GM12878 (cell line): ENCODE data around the gene SNX32. TPM values are rescaled to one million over a fixed set of nuclear protein-coding genes. Genes with fewer than 3 reads are reported as not detected.

Experiments
- BMI1 ChIP-seq: fragments of 450-650 bp; IDR thresholded peaks from 2 replicates; pipeline ENCODE4 v1.6.1; 2016; ENCODE audit warnings: mild to moderate bottlenecking, moderate library complexity, borderline replicate concordance
- CHD2 ChIP-seq: IDR thresholded peaks from 2 replicates; pipeline ENCODE4 v1.6.1; 2011; ENCODE audit warnings: low read depth, low read length, improper control_type of control experiment, borderline replicate concordance
- E2F4 ChIP-seq: IDR thresholded peaks from 2 replicates; pipeline ENCODE4 v1.6.1; 2012; ENCODE audit warnings: low read depth, low read length, improper control_type of control experiment
- EED ChIP-seq: sonication (generic); IDR thresholded peaks from 2 replicates; pipeline ENCODE4 v1.6.1; 2016; ENCODE audit warnings: antibody characterized with exemption, low read depth
- EGR1 ChIP-seq, 2 experiments: IDR thresholded peaks; 1 replicate in 1 of 2; 2 replicates in 1 of 2; pipeline ENCODE4 v1.6.1; 2011 to 2012; ENCODE audit warnings: low read depth in 2 of 2, low read length in 2 of 2, borderline replicate concordance in 1 of 2, mild to moderate bottlenecking in 1 of 2, moderate library complexity in 1 of 2
- FOXK2 ChIP-seq: fragments of 450-650 bp; IDR thresholded peaks from 2 replicates; pipeline ENCODE4 v1.6.1; 2017; ENCODE audit warnings: mild to moderate bottlenecking, moderate library complexity
- HDGF ChIP-seq: fragments of 450-650 bp; IDR thresholded peaks from 2 replicates; pipeline ENCODE4 v1.6.1; 2016; ENCODE audit warnings: antibody characterized with exemption
- IKZF2 ChIP-seq, 2 experiments: fragments of 450-650 bp; IDR thresholded peaks; 2 replicates each; pipeline ENCODE4 v1.6.1; 2017; ENCODE audit warnings: mild to moderate bottlenecking in 2 of 2, moderate library complexity in 2 of 2
- MTA2 ChIP-seq: fragments of 450-650 bp; IDR thresholded peaks from 2 replicates; pipeline ENCODE4 v1.6.1; 2016; ENCODE audit warnings: low read depth, mild to moderate bottlenecking, moderate library complexity
- MYC ChIP-seq: IDR thresholded peaks from 2 replicates; pipeline ENCODE4 v1.6.1; 2011; ENCODE audit warnings: mild to moderate bottlenecking, low read length, moderate library complexity, inconsistent platforms; ENCODE audit not compliant: insufficient read depth, insufficient replicate concordance, insufficient read length, severe bottlenecking
- NKRF ChIP-seq: fragments of 450-650 bp; conservative IDR thresholded peaks from 2 replicates; pipeline ENCODE4 v1.6.1; 2017; ENCODE audit warnings: mild to moderate bottlenecking, moderate library complexity
- NR2C2 ChIP-seq: IDR thresholded peaks from 2 replicates; pipeline ENCODE4 v1.6.1; 2011; ENCODE audit warnings: borderline replicate concordance, low read depth; ENCODE audit not compliant: control insufficient read depth, insufficient read length
- USF2 ChIP-seq: IDR thresholded peaks from 2 replicates; pipeline ENCODE4 v1.6.1; 2011; ENCODE audit warnings: low read depth, low read length, improper control_type of control experiment, borderline replicate concordance
- ZNF687 ChIP-seq: fragments of 450-650 bp; IDR thresholded peaks from 2 replicates; pipeline ENCODE4 v1.6.1; 2017; ENCODE audit warnings: mild to moderate bottlenecking, moderate library complexity
- polyA plus RNA-seq, 11 experiments: library from polyadenylated mRNA; depleted of rRNA in 4 of 11; unstranded in 6 of 11; stranded (reverse) in 5 of 11; fragments of >200 nt; fragmentation: Nextera tagmentation in 4 of 11; fragmentation: Illumina TruSeq in 1 of 11; extraction: Ambion mirVana in 4 of 11; extraction: Trizol in 1 of 11; gene quantifications; 1 replicate in 1 of 11; 2 replicates in 10 of 11; pipeline versions ENCODE4 v1.2.1 to v1.2.3, GENCODE V29; 2011 to 2016; ENCODE audit warnings: inconsistent platforms in 2 of 11, missing spikeins in 2 of 11, low read depth in 1 of 11
- total RNA-seq, 4 experiments: library from RNA; depleted of rRNA in 3 of 4; stranded (reverse); fragments of >200 nt in 3 of 4; fragmentation: Illumina TruSeq in 1 of 4; extraction: Trizol in 1 of 4; gene quantifications; 2 replicates each; pipeline versions ENCODE4 v1.2.1 to v1.2.3, GENCODE V29; 2013 to 2021
- TF ChIP-seq, protein P1 (sequence below), 3 experiments: IDR thresholded peaks in 2 of 3; conservative IDR thresholded peaks in 1 of 3; 2 replicates each; pipeline ENCODE4 v1.5.1; 2011; ENCODE audit warnings: low read depth in 3 of 3, low read length in 3 of 3, mild to moderate bottlenecking in 3 of 3, control low read depth in 2 of 3, moderate library complexity in 2 of 3, inconsistent platforms in 1 of 3, mixed read lengths in 1 of 3; ENCODE audit not compliant: control insufficient read depth in 2 of 3, insufficient read depth in 1 of 3; ENCODE audit errors: extremely low read depth in 1 of 3
- TF ChIP-seq, protein P2 (sequence below): IDR thresholded peaks from 2 replicates; pipeline ENCODE4 v1.6.1; 2011; ENCODE audit warnings: low read depth, mild to moderate bottlenecking, low read length, moderate library complexity, borderline replicate concordance; ENCODE audit errors: extremely low read depth

Gene SNX32
- total and polyA plus RNA-seq, 10 of the 15 experiments (the other 5 are each of a cell fraction or from before 2014, with no cell fraction given) = 0.04 to 1.5 (median 0.11) TPM; not detected in 1

GRCh38 chr11:65890324-65891218 is 56.8 kb downstream of the SNX32 start, which contains the start of gene CCDC85B (continued):
- no peak for TF ChIP-seq E2F4
- TF ChIP-seq HDGF = peak; percentile 91
- TF ChIP-seq ZNF687 = peak; percentile 92
- 0 out of 3 replicates have a peak, but pooled peaks of 1 of the 2 experiments have one; percentile 11 for TF ChIP-seq EGR1 (IDR thresholded peaks at IDR 0.05; ENCODE audit: borderline replicate concordance in 1 of 2, low read depth in 2 of 2, low read length in 2 of 2)
- TF ChIP-seq FOXK2 = no peak
- TF ChIP-seq, protein P1, sequence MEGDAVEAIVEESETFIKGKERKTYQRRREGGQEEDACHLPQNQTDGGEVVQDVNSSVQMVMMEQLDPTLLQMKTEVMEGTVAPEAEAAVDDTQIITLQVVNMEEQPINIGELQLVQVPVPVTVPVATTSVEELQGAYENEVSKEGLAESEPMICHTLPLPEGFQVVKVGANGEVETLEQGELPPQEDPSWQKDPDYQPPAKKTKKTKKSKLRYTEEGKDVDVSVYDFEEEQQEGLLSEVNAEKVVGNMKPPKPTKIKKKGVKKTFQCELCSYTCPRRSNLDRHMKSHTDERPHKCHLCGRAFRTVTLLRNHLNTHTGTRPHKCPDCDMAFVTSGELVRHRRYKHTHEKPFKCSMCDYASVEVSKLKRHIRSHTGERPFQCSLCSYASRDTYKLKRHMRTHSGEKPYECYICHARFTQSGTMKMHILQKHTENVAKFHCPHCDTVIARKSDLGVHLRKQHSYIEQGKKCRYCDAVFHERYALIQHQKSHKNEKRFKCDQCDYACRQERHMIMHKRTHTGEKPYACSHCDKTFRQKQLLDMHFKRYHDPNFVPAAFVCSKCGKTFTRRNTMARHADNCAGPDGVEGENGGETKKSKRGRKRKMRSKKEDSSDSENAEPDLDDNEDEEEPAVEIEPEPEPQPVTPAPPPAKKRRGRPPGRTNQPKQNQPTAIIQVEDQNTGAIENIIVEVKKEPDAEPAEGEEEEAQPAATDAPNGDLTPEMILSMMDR (IDR thresholded peaks at IDR 0.05 in 2 of 3, conservative IDR thresholded peaks at IDR 0.05 in 1 of 3; ENCODE audit: control insufficient read depth in 2 of 3, extremely low read depth in 1 of 3, insufficient read depth in 1 of 3, low read depth in 3 of 3, low read length in 3 of 3) = peak in 2 of 3 experiments; percentile 4 to 8; a peak in 2 of 6 replicates
- no peak for TF ChIP-seq BMI1
- TF ChIP-seq CHD2 = no peak
- TF ChIP-seq IKZF2 (IDR thresholded peaks at IDR 0.05) = peak; percentile 36 to 48; a peak in 1 of 4 replicates
- no peak for TF ChIP-seq NR2C2
- no peak for TF ChIP-seq USF2
- TF ChIP-seq MTA2 = no peak
- TF ChIP-seq, protein P2, sequence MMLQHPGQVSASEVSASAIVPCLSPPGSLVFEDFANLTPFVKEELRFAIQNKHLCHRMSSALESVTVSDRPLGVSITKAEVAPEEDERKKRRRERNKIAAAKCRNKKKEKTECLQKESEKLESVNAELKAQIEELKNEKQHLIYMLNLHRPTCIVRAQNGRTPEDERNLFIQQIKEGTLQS = no peak
- TF ChIP-seq NKRF = peak; percentile 93
- peak; percentile 90 for TF ChIP-seq MYC
- peak; percentile 21; the same call in 1 of the 2 replicates for TF ChIP-seq EED
